Ramos (cell line): Measurements from ENCODE around the gene SP1.
"Not testable (repeated sequence)": the region's sequence is repeated elsewhere in the genome, so short reads cannot be mapped to it uniquely, and the experiment has no call there.

Experiments used
- in situ Hi-C: fragments of 300-500 bp; cut with MboI; formaldehyde crosslinking; loops from one replicate; pipeline ENCODE4 v1.14.3; 2022; ENCODE audit warnings: low sequenced_read_pairs; ENCODE audit not compliant: unreplicated experiment

The SP1 gene

DNA sequence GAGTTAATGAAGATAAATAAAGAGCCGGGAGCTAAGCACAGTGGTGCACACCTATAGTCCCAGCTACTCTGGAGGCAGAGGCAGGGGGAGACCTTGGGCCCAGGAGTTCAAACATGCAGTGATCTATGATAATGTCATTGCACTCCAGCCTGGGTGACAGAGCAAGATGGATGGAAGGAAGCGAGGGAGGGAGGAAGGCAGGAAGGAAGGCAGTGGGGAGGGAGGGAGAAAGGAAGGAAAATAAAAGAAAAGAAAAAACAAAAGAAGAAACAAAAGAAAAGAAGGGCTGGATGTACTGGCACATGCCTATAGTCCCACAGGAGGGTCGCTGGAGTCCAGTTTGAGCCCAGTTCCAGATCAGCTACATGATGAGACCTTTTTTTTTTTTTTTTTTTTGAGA lies 24.9 kb upstream of the SP1 start:
- in situ Hi-C loops, result no loop called here

DNA sequence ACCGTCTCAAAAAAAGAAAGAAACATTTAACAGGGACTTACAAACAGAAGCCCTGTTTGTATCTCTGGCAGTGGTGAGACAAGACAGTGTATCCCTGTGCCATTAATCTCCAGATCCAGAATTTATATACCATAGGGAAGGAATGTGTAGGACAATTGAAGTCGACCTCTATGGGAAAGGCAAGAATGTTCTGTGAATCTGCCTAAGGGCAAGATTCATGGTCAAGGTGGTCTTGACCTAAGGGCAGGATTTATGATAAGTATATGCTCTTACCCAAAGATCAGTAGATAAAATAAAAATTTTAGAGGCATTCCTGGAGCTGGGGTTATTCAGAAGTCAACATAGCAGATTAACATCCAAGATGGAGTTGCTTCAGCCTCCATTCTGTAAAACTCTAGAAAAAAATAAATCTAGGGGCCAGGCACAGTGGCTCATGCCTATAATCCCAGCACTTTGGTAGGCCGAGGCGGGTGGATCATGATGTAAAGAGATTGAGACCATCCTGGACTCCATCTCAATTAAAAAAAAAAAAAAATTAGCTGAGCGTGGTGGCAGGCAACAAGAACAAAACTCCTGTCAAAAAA lies 21.0 kb upstream of the SP1 start:
- in situ Hi-C loops, result no loop called here

DNA sequence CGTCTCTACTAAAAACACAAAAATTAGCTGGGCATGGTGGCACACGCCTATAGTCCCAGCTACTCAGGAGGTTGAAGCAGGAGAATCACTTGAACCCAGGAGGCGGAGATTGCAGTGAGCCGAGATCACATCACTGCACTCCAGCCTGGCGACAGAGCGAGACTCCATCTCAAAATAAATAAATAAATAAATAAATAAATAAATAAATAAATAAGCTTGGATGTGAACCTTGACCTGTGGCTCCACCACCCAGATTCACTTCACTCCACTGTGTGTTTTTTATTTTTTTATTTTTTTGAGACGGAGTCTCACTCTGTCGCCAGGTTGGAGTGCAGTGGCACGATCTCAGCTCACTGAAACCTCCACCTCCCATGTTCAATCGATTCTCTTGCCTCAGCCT lies 18.3 kb upstream of the SP1 start:
- in situ Hi-C loops, result not testable (repeated sequence)

DNA sequence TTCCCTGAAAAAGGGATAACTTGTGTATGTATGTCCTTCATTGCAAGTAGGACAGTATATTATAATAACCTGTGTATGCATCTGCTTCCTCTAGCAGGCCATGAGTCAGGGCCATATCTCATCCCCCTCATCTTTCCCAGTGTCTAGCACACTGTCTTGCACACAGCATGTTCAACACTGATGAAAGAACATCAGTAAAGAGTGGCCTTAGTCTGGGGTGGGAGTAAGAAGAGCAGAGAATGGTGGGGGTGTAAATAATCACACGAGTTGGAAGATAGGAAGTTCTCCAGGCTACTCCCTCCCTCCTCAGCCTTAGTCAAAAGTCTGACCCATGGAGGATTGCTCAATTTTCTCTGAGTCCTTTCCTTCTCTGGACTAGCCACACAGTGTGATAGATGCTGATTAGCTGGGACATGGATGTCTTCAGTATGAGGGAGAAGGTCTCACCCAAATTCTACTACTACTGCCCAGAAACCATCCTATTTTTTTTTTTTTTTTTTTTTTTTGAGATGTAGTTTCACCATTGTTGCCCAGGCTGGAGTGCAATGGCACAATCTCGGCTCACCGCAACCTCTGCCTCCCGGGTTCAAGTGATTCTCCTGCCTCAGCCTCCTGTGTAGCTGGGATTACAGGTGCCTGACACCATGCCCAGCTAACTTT lies 14.6 kb upstream of the SP1 start:
- in situ Hi-C loops, result no loop called here

DNA sequence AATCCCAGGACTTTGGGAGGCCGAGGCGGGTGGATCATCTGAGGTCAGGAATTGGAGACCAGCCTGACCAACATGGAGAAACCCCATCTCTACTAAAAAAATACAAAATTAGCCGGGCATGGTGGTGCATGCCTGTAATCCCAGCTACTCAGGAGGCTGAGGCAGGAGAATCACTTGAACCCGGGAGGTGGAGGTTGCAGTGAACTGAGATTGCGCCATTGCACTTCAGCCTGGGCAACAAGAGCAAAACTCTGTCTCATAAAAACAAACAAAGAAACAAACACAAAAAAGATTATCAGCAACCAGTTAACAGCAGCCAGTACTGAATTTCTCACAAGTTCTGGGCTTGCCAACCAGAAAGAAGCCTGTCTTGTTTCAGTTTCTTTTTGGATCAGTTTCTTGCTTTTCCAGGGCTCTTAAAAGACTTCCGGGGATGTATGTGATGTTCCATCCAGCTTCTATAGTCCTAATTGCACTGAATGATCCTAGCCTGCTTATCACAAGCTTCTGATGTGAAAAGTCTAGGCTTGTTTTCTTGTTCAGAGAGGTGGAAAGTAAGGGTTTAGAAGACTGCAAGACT lies 6.3 kb upstream of the SP1 start:
- in situ Hi-C loops, result not testable (repeated sequence)

DNA sequence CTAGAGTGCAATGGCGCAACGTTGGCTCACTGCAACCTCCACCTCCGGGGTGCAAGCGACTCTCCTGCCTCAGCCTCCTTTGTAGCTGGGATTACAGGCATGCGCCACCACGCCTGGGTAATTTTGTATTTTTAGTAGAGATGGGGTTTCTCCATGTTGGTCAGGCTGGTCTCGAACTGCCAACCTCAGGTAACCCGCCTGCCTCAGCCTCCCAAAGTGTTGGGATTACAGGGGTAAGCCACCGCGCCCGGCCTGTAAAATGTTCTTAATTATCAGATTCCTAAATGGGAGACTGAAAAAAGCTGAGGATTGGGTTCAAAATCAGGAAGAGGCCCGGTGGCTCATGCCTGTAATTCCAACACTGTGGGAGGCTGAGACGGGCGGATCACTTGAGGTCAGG lies 5.7 kb upstream of the SP1 start:
- in situ Hi-C loops, result not testable (repeated sequence)

DNA sequence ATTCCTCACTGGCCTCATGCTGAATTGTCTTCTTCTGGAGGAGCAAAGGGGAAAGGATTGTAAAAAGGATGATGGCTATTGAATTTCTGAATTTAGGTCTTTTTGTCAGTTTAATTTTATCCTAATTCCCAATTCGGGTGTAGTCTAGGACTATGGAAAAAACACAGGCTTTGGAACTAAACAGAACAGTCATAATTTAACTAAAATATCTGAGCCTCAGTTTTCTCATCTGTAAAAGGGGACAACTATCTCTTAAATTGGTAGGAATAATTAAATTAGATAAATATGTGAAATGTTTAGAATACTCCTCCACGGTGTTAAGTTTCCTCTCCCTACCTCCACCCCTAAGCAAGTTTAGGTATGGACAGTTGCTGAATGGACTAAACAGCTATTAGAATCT lies 3.2 kb upstream of the SP1 start:
- in situ Hi-C loops, result no loop called here

DNA sequence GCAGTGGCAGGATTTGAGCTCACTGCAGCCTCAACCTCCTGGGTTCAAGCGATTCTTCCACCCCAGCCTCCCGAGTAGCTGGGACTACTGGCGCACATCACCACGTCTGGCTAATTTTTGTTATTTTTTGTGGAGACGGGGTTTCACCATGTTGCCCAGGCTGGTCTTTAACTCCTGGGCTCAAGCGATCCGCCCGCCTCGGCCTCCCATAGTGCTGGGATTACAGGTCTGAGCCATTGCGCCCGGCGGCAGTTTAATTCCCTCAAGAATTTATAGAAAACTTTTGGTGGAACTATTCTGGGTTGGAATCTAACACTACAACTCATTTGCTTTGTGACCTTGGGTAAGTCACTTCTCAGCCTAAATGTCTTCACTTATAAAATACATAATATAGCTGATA lies 1.8 kb upstream of the SP1 start:
- in situ Hi-C loops, result no loop called here

DNA sequence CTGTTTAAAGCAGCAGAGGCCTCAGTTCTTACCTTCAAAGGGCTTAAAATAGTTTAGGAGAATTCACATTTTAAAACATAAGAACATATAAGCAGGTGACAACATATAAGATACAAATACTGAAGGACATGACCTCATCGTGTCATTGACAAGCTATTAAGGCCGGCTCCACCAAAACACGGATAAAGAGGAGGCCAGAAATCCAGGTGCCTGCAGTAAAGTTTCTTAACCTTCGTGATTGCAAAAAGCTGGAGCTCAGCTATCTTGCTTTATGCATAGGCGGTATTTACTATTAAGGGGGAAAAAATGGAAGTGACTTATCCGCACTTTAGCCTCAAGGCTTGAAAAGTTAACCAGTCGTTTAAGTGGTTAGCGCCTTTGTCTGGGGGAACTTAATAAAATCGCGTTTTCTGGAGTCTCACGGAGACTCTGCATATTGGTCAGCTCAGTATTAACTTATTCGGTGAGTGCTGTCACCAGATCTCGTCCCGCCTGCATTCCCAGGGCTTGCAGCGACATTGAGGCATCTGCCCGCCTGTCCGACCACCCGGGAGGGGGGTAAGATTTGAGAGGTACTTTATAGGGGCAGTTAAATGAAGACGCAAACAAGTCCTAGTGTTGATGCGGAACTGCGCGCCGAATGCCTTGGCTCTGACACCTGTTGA lies 1.1 kb upstream of the SP1 start:
- in situ Hi-C loops, result no loop called here

DNA sequence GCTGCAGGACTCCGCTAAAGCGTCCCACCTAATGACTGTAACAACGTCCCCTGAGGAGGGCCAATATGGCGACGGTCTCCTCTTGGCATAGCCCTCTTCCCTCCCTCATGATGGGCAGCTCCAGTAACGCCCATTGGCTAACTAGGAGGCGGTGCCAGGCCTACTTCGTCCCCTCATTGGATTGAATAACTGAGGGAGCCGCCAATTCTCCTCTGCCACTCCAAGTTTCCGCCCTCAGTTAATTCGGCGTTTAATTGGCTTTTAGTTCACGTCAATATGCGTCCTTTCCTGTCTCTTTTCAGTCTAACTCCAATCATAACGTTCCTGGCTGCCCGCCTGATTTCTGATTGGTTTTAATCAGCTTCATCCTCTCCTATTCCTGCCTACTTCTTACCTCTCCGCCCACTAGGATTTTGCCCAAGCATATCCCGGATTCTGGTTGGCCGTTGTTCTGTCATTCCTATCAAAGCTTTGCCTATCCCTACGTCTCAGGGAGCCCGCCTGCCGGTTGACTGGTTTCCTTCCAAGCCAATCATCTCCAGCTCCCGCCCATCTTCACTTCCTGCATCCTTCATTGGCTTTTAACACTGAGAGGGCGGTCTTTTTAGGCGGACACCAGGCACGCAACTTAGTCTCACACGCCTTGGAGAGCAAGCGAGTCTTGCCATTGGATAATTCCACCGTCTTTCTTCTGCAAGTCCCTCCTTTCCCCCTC lies 430 bp upstream of the SP1 start:
- in situ Hi-C loops, result no loop called here

DNA sequence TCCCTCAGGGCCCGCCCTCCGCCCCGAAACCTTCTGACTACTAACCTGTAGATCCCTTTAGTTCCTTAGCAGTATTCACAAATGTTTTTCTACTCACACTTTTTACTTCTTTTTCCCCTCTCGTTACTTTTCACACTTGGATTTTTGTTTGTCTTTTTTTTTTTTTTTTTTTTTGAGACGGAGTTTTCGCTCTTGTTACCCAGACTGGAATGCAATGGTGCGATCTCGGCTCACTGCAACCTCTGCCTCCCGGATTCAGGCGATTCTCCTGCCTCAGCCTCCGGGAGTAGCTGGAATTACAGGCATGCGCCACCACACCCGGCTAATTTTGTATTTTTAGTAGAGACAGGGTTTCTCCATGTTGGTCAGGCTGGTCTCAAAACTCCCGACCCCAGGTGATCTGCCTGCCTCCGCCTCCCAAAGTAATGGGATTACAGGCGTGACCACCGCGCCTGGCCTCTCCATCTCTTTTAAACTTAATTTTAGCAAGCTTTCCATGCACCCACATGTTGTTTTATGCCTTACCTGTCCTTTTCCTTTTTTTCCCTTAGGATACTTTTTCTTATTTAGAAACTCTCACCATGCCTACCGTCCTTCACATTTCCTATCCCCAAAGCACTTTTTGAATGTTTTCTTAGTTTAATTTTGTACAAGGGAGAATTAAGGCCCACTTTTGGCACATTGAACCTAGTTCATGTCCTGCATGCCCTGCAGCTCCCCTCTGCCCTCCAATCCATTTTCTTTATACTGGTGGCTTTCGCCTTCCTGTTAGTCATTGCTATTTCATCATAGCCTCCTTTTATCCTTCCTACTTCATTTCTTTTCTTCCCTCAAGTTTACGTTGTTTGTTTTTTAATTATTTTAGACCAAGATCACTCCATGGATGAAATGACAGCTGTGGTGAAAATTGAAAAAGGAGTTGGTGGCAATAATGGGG lies 1.1 kb downstream of the SP1 start:
- in situ Hi-C loops, result no loop called here

DNA sequence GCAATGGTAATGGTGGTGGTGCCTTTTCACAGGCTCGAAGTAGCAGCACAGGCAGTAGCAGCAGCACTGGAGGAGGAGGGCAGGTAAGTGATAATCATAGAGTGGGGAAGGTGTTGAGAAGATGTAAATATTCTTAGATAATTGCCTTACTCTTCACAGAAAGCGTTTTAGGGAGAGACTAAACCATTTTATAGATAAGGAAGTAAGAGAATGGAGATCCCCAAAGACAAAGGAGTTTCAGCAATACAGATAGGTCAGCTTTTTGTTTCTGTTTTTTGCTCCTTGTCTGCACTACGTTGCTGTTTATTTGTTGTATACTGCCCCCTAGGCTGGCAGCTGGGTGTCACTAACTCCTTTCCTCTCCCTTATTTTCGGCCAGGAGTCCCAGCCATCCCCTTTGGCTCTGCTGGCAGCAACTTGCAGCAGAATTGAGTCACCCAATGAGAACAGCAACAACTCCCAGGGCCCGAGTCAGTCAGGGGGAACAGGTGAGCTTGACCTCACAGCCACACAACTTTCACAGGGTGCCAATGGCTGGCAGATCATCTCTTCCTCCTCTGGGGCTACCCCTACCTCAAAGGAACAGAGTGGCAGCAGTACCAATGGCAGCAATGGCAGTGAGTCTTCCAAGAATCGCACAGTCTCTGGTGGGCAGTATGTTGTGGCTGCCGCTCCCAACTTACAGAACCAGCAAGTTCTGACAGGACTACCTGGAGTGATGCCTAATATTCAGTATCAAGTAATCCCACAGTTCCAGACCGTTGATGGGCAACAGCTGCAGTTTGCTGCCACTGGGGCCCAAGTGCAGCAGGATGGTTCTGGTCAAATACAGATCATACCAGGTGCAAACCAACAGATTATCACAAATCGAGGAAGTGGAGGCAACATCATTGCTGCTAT lies 2.0 kb downstream of the SP1 start:
- in situ Hi-C loops, result no loop called here

DNA sequence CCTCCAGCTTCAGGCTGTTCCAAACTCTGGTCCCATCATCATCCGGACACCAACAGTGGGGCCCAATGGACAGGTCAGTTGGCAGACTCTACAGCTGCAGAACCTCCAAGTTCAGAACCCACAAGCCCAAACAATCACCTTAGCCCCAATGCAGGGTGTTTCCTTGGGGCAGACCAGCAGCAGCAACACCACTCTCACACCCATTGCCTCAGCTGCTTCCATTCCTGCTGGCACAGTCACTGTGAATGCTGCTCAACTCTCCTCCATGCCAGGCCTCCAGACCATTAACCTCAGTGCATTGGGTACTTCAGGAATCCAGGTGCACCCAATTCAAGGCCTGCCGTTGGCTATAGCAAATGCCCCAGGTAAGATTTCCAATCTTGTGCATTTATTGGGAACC lies 3.3 kb downstream of the SP1 start:
- in situ Hi-C loops, result no loop called here

DNA sequence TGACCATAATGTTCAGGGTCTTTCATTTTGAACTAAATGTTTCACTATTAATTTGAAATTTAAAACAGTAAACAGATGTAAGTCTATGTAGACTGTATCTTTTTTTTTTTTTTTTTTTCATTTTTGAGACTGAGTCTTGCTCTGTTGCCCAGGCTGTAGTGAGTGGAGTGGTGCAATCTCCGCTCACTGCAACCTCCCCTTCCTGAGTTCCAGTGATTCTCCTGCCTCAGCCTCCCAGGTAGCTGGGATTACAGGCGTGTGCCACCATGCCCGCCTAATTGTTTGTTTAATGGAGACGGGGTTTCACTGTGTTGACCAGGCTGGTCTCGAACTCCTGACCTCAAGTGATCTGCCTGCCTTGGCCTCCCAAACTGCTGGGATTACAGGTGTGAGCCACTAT lies 6.4 kb downstream of the SP1 start:
- in situ Hi-C loops, result not testable (repeated sequence)

DNA sequence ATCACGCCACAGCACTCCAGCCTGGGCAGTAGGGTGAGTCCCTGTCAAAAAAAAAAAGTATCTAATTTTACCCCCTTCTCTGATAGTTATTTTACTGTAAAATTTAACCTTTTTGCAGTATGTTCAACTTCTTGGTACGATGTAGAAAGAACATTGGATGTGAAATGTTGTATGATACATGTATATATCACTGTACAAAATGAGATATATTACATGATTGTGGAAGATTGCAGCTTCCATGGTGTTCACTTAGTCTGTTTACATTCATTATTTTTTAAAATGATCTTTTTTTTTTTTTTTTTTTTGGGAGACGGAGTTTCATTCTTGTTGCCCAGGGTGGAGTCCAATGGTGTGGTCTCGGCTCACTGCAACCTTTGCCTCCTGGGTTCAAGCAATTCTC lies 9.0 kb downstream of the SP1 start:
- in situ Hi-C loops, result no loop called here

DNA sequence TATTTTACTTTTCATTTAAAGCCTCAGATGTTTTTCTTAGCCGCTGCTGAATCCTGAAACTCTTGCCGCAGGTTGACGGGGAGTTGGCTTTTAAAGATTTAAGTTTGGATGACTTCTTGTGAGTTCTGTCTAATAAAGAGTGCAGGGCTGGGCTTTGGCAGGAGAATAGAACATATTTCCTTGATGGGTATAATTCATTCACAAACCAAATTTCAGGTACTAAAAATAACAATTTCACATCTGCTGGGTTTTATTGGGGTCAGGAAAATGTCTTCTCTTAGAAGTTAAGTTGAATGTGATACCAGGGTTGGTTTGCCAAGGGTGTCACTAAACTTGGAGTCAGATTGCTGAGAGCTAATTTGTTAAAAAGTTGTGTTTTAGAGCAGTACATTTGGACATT lies 9.7 kb downstream of the SP1 start:
- in situ Hi-C loops, result no loop called here

DNA sequence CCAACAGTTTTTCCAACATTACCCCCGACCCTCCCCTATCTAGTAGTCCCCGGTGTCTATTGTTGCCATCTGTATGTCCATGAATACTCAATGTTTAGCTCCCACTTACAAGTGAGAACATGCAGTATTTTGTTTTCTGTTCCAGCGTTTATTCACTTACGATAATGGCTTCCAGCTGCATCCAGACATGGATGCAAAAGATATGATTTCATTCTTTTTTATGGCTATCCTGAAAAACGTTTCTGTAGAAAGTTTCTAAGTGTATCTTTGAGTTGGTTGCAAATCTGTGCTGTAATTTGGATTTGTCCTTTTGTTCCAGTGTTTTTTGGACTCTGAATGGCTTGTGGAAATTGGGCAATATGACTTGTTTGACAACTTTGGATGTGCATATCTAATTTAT lies 11.7 kb downstream of the SP1 start:
- in situ Hi-C loops, result no loop called here

DNA sequence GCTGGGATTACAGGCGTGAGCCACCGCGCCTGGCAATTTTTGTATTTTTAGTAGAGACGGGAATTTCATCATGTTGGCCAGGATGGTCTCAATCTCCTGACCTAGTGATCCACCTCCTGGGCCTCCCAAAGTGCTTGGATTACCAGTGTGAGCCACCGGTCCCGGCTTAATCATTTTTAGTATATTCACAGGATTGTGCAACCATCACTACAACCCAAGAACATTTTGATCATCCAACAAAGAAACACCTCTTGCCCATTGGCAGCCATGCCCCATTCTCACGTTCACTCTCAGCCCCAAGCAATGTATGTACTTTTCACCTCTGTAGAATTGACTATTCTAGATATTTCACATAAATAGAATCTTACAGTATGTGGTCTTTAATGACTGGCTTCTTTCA lies 19.9 kb downstream of the SP1 start:
- in situ Hi-C loops, result no loop called here

DNA sequence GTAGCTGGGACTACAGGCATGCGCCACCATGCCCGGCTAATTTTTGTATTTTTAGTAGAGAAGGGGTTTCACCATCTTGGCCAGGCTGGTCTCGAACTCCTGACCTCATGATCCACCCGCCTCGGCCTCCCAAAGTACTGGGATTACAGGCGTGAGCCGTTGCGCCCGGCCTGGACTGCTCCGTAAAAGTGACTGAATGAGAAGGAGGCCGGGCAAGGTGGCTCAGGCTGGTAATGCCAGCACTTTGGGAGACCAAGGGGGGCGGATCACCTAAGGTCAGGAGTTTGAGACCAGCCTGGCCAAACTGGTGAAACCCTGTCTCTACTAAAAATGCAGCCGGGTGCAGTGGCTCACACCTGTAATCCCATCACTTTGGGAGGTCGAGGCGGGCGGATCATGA lies 22.4 kb downstream of the SP1 start:
- in situ Hi-C loops, result not testable (repeated sequence)
